CD4-positive, alpha-beta T cell treated with Interleukin-17A for 1 hour (primary cell): ENCODE data around the gene DIS3L2.
"Not testable (repeated sequence)": the region's sequence is repeated elsewhere in the genome, so short reads cannot be mapped to it uniquely, and the experiment has no call there.

Experiments used
- DNase-seq: peaks from one replicate; pipeline ENCODE4 v3.0.0-alpha.2; 2020

Gene DIS3L2

GRCh38 chr2:232336981-232337720, 375.6 kb downstream of the DIS3L2 start:
- DNase-seq, result no peak

DNA sequence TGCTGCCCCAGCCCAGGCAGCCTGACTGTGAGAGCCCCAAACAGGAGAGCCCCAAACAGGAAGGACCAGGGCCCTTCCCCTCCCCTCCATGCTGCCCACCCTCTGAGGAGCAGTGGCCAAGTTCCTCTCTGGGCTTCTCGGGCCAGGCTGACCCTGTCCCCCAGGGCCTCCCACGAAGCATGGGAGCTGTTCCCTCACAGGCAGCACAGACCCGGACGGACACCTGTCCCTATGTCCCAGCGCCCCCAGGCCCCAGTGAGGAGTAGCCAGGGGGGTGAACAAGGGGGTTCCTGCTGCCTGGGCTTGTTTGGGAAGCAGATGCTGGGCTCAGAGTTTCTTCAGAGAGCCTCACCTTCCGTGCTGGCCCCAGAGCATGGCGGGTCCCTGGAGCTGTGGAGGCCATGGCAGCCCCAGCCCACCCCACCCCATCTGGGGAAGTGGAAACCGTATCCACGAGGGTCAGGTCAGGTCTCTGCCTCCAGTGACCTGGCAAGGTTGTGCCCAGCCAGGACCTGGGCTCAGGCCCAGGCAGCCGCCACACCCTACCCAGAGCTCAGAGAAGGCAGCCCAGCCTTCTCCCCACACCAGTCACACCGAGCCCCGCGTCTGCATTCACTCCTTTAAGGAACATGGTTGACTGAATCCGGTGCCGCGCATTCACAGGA, 376.7 kb downstream of the DIS3L2 start:
- DNase-seq, result not testable (repeated sequence)

GRCh38 chr2:232338759-232339106, 377.2 kb downstream of the DIS3L2 start:
- no peak for DNase-seq

- no peak for DNase-seq
Observed at GRCh38 chr2:232339121-232340081, 377.9 kb downstream of the DIS3L2 start.

DNA sequence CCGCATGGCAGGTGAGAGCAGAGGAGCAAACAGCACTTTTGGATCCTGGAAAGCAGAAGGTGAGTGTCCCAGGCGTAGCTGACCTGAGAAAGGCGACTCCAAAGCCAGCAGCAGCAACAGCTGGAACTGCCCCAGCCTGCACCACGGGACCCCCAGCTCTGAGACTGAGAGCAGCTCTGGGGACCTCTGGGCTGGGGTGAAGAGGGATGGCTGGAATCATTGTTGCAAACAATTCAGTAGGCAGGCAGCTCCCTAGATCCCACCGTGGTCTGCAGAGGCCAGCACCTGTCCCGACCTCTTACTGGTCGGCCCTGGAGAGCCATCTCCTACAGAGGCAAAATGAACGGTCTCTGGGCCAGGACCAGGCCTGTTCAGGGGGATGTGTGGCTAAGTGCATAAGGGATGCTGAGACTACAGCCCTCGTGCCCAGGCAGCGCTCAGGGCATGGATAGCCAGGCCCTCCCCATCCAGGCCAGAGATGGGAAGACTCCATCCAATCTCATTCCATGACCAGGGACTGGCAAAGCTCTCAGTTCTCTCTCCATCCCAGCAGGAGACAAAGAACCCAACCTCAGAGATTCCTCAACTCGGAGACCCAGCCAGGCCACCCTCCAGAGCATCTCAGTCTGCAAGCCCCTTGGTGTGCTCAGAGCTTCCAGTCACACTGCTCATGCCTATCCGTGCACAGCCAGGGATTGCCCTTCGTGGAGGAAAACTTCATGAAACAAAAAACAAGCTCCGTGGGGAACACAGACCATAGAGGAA, 378.8 kb downstream of the DIS3L2 start:
- DNase-seq, result no peak

DNA sequence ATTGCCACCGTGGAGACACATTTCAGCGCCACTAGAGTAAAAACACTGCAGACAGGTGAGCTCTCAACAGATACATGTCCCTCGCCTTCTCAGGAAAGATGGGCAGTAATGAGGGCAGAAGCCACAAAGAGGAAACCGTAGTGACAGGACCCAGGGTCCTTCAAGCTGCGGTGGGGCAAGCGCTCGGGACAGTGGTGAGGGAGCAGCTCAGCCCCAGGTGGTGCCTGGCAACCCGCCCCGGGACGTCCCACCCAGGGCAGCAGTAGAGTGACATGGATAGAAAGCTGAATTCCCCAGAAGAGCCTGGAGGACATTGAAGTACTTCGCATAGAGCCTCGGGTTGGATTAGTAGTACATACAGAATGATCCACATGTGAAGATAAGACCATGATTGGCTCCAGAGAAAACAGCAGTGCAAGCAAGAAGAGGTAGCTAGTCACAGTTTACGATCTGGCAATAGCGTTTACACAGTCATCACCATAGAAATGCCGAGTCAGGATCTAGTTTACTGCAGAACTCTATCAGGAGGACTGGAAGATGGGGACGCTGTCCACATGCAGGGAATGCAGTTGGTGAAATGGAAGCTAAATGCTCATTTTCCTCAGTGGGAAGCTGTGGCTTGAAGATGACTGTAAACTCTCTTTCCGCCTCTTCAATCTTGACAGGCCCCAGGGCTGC, 379.7 kb downstream of the DIS3L2 start:
- DNase-seq, result no peak

GRCh38 chr2:232341739-232342126, 380.2 kb downstream of the DIS3L2 start:
- no peak for DNase-seq

GRCh38 chr2:232342635-232343565, 381.4 kb downstream of the DIS3L2 start:
- no peak for DNase-seq

- DNase-seq, result no peak
Observed at GRCh38 chr2:232343821-232344220, 382.3 kb downstream of the DIS3L2 start.

- no peak for DNase-seq
Observed at GRCh38 chr2:232345251-232345650, 383.7 kb downstream of the DIS3L2 start.

- DNase-seq, result no peak
Observed at GRCh38 chr2:232347369-232347768, 385.9 kb downstream of the DIS3L2 start.

DNA sequence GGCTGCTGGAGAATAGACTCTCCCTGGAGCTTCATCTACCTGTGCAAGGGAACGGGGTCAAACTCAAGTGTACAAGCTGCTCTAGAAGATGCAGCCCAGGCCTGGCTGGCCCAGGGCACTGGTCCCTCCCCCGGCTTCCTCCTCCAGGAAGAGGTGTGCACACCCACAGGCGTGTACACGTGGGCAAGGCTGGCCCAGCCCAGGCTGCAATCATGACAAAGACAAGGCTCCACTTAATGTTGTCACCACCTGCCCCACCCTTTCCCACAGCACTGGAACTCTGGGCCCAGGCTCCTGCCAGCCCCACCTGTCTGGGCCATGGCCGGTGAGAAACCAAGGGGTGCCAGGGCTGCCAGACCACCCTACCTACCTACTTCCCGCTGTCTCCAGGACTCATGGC, 387.4 kb downstream of the DIS3L2 start:
- DNase-seq, result no peak

- DNase-seq, result no peak
Observed at GRCh38 chr2:232349546-232349945, 388.0 kb downstream of the DIS3L2 start.

GRCh38 chr2:232349946-232350635, 388.6 kb downstream of the DIS3L2 start:
- no peak for DNase-seq

GRCh38 chr2:232350804-232351685, 389.5 kb downstream of the DIS3L2 start:
- DNase-seq, result no peak

DNA sequence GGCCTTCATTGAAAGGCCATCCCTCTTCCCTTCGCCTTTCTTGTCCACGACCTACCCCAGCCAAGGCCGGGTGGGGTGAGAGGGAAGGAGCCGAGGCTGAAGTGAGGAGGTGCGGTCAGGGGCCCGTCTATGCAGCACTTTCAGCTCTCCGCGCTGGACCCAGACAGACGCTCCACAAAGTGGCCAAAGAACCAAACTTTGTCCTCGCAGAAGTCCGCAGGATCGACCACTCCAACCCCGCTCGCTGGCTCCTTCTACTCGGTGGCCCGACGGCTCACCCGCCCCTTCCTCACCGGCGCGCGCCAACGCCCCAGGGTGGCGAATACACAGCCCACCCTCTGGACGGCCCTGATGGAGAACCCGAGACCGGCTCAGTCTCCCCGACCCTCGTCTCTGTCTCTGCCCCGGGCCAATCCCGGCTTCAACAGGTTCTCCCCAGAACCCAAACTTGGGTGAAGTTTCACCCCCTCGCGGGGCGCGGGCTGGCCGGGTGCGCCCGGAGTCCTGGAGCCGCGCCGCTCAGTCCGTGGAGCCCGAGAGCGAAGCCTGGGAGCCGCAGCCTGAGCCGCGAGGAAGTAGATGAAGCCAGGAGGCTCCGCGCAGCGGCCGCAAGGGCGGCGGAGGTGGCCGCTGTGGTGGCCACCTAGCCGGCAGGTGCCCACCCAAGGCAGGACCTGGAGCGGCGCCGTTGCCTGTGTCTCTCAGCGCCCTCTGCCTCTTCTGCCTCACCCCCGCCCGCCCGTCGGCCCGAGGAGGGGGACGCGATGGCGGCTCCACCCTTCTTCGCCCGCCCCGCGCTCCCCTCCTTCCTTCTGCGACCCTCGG, 390.4 kb downstream of the DIS3L2 start:
- no peak for DNase-seq

- no peak for DNase-seq
Observed at GRCh38 chr2:232352511-232353091, 391.1 kb downstream of the DIS3L2 start.

DNA sequence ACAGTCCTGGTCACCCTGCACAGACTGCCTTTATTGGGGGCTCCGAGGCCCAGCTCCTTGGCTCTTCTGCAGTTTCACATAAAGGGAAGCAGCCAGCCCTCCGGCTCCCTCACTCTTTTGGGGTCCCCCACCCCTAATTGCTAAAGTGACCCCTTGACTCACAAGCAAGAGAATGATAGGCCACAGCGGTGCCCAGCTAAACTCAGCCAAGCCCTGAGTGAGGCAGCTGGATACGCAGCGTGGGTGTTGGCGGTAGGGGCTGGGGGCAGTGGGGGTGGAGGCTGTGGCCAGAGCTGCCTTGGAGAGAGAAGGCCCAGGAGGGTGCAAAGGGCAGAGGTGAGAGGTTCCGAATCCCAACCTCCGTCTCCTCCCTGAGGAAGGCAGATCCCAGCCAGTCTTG, 391.6 kb downstream of the DIS3L2 start:
- DNase-seq, result no peak
